ENCODE data around the gene TRIM41.
"Not testable (repeated sequence)": the region's sequence is repeated elsewhere in the genome, so short reads cannot be mapped to it uniquely, and the experiment has no call there.

The TRIM41 gene

DNA sequence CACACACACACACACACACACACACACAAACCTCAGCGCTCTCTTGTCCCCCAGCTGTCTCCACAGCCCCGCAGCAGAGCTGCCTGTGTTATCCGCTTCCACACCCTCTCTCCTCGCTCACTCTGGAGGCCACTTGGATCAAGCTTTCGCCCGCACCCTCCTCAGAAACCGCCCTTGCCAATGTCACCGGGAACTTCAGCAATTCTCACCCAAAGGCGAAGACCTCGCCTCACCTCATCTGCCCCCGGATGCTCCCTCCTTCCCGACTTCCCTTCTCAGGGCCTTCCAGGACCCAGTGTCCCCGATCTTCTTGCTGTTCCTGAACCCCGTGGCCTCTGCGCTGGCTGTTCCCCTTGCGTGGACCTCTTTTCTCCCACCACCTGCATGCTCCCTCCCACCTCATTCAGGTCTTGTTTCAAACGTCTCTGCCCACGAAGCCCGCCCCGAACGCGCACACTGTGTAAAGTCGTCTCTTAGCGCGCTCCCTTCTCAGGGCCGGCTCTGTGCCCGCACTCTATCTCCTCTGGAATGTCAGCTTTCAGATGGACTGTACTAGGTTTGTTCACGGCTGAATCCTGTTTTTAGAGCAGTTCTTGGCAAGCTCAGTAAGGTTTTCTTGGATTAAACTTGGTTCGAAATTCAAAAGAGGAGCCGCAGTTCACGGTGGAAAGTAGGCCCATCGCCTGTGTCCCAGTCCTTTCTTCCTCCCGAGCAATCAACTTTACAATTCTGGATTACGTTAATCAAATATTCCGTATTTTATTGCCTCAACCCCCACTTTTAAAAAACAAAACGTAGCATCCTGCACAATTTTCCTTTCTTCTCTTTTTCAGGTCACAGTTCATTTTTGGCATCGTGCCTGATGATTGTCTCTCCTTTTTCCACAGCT lies 17.1 kb upstream of the TRIM41 start:
- no peaks in the 10 kb centered on the region for H3K27me3 ChIP-seq (ENCODE audit: control insufficient read depth, insufficient read depth, low read length)
- H3K9ac ChIP-seq (ENCODE audit: low read depth, low read length): no peak overlapping the region
- peaks cover 25% of the 10 kb centered on the region for H3K4me1 ChIP-seq (ENCODE audit: control insufficient read depth, insufficient read depth, low read length)
- H3K36me3 ChIP-seq (ENCODE audit: insufficient read depth, low read length): no peaks in the 10 kb centered on the region
- H3K4me2 ChIP-seq (ENCODE audit: low read length): peak overlapping the region; percentile 81
- no peaks in the 10 kb centered on the region for H3K9me3 ChIP-seq (replicated peaks; ENCODE audit: low read length)
- peak overlapping the region; percentile 71 for H3K4me3 ChIP-seq (ENCODE audit: low read length)

DNA sequence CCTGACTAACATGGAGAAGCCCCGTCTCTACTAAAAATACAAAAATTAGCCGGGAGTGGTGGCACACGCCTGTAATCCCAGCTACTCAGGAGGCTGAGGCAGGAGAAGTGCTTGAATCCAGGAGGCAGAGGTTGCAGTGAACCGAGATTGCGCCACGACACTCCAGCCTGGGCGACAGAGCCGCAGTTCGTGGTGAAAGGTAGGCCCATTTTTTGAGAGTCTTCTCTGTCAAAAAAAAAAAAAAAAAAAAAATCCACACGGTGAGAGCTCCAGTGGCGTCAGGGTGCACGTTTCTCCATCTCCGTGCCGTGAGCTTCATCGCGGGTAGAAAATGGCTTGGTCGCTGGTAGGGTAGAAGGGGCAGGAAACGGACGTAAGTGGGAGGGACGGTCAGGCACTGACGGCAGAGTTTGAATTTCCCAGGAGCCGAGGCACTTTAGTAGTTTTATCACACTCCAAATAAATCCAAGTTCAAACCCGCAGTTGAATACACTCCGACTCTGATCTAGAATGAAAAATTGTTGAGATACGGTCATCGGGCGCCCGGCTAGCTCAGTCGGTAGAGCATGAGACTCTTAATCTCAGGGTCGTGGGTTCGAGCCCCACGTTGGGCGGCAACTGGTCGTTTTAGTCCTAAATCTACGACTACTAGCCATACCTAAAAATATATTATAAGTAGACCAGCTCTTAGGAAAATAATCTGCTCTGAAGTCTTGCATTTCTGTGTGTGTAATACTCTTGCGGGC lies 15.7 kb upstream of the TRIM41 start:
- Histone ChIP-seq H3K9me3 (replicated peaks; ENCODE audit: low read length) (no peaks in the 10 kb centered on the region), H3K4me2 (ENCODE audit: low read length) (peak overlapping the region; percentile 79), H3K4me1 (ENCODE audit: control insufficient read depth, insufficient read depth, low read length) (peaks cover 25% of the 10 kb centered on the region), H3K27me3 (ENCODE audit: control insufficient read depth, insufficient read depth, low read length) (no peaks in the 10 kb centered on the region), H3K36me3 (ENCODE audit: insufficient read depth, low read length) (no peaks in the 10 kb centered on the region), H3K4me3 (ENCODE audit: low read length) (peak overlapping the region; percentile 73), H3K9ac (ENCODE audit: low read depth, low read length) (peak overlapping the region; percentile 75)

DNA sequence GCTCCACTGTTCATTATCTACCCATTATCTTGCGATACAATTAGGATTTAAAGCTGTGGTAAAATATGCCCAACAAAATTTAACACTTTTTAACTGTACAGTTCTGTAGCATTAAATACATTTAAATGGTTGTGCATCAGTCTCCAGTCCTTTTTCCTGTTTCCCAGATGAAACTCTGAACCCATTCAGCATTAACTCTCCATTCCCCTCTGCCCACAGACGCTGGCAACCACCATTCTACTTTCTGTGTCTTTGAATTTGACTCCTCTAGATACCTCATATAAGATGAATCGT lies 15.2 kb upstream of the TRIM41 start:
- Histone ChIP-seq H3K9ac (ENCODE audit: low read depth, low read length) (no peak overlapping the region), H3K4me2 (ENCODE audit: low read length) (no peak overlapping the region), H3K4me1 (ENCODE audit: control insufficient read depth, insufficient read depth, low read length) (peaks cover 25% of the 10 kb centered on the region), H3K36me3 (ENCODE audit: insufficient read depth, low read length) (no peaks in the 10 kb centered on the region), H3K27me3 (ENCODE audit: control insufficient read depth, insufficient read depth, low read length) (no peaks in the 10 kb centered on the region), H3K9me3 (replicated peaks; ENCODE audit: low read length) (no peaks in the 10 kb centered on the region), H3K4me3 (ENCODE audit: low read length) (peak overlapping the region; percentile 18)

DNA sequence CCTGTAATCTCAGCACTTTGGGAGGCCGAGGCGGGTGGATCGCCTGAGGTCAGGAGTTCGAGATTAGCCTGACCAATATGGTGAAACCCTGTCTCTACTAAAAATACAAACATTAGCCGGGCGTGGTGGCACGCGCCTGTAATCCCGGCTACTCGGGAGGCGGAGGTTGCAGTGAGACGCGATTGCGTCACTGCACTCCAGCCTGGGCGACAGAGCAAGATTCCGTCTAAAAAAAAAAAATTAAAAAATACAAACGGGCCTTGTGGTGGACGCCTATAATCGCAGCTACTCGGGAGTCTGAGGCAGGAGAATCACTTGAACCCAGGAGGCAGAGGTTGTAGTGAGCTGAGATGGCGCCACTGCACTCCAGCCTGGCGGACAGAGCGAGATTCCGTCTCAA lies 14.1 kb upstream of the TRIM41 start:
- not testable (repeated sequence) for H3K27me3 ChIP-seq (ENCODE audit: control insufficient read depth, insufficient read depth, low read length); H3K4me3 ChIP-seq (ENCODE audit: low read length); H3K36me3 ChIP-seq (ENCODE audit: insufficient read depth, low read length); H3K9ac ChIP-seq (ENCODE audit: low read depth, low read length); H3K4me2 ChIP-seq (ENCODE audit: low read length); H3K9me3 ChIP-seq (replicated peaks; ENCODE audit: low read length)
- peaks cover 17% of the 10 kb centered on the region for H3K4me1 ChIP-seq (ENCODE audit: control insufficient read depth, insufficient read depth, low read length)

DNA sequence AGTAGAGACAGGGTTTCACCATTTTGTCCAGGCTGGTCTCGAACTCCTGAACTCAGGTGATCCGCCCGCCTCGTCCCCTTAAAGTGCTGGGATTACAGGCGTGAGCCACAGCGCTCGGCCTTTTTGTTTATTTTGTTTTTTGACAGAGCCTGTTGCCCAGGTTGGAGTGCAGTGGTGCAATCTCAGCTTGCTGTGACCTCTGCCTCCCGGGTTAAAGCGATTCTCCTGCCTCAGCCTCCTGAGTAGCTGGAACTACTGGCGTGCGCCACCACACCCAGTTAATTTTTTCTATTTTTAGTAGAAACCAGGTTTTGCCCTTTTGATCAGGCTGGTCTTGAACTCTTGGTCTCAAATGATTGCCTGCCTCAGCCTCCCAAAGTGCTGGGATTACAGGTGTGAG lies 12.9 kb upstream of the TRIM41 start:
- not testable (repeated sequence) for H3K4me2 ChIP-seq (ENCODE audit: low read length); H3K9ac ChIP-seq (ENCODE audit: low read depth, low read length); H3K36me3 ChIP-seq (ENCODE audit: insufficient read depth, low read length); H3K27me3 ChIP-seq (ENCODE audit: control insufficient read depth, insufficient read depth, low read length); H3K9me3 ChIP-seq (replicated peaks; ENCODE audit: low read length); H3K4me3 ChIP-seq (ENCODE audit: low read length)
- peaks cover 14% of the 10 kb centered on the region for H3K4me1 ChIP-seq (ENCODE audit: control insufficient read depth, insufficient read depth, low read length)

DNA sequence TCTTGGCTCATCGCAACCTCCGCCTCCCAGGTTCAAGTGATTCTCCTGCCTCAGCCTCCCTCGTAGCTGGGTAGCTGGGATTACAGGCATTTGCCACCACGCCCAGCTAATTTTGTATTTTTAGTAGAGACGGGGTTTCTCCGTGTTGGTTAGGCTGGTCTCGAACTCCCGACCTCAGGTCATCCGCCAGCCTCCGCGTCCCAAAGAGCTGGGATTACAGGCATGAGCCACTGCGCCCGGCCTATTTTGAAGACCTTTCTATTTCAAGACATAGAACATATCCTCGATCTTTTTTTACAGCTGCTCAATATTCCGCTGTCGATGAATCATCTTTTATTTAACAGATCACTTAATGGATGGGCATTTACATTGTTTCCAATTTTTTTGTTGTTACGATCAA lies 12.4 kb upstream of the TRIM41 start:
- not testable (repeated sequence) for H3K27me3 ChIP-seq (ENCODE audit: control insufficient read depth, insufficient read depth, low read length); H3K36me3 ChIP-seq (ENCODE audit: insufficient read depth, low read length); H3K4me1 ChIP-seq (ENCODE audit: control insufficient read depth, insufficient read depth, low read length); H3K9me3 ChIP-seq (replicated peaks; ENCODE audit: low read length); H3K4me3 ChIP-seq (ENCODE audit: low read length); H3K9ac ChIP-seq (ENCODE audit: low read depth, low read length); H3K4me2 ChIP-seq (ENCODE audit: low read length)

DNA sequence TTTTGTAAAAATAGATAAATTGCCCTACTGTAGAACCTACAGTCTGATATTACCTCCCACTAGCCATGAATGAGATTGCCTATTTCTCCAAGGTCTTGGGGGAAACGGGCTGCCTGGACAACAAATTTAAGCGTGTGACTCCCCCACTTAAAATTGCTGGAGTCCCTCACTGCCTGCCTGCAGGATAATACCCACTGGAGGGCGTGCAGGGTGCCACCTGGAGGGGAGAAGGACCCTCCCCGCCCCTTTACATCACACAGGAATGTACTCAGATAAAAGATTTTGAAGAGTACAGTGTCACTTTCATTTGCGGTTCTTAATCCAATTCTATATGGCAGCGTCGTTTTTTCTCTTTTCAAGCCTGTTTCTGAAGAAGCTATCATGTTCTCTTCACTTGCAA lies 11.9 kb upstream of the TRIM41 start:
- Histone ChIP-seq H3K9ac (ENCODE audit: low read depth, low read length) (no peak overlapping the region), H3K9me3 (replicated peaks; ENCODE audit: low read length) (no peaks in the 10 kb centered on the region), H3K27me3 (ENCODE audit: control insufficient read depth, insufficient read depth, low read length) (no peaks in the 10 kb centered on the region), H3K4me2 (ENCODE audit: low read length) (no peak overlapping the region), H3K4me3 (ENCODE audit: low read length) (no peak overlapping the region), H3K4me1 (ENCODE audit: control insufficient read depth, insufficient read depth, low read length) (peaks cover 7% of the 10 kb centered on the region), H3K36me3 (ENCODE audit: insufficient read depth, low read length) (no peaks in the 10 kb centered on the region)

DNA sequence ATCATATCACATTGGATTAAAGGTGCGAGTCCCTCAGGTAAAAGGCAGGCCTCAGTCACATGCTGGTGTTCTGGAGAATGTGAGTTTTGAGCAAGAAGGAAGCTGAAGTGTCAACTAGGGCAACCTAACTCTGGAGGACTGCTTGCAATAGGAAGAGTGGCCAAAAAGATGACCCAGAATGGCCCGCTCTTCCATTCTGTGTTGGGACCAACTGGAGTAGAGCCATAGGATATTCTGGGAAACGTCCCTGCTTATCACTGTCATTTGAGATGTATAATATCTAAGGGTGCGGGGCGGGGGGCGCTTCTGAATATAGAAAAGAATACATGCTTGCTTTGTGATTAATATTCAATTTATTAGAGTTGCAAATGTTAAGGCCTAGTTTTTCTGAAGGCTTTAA lies 11.0 kb upstream of the TRIM41 start:
- Histone ChIP-seq H3K27me3 (ENCODE audit: control insufficient read depth, insufficient read depth, low read length) (no peaks in the 10 kb centered on the region), H3K9me3 (replicated peaks; ENCODE audit: low read length) (no peaks in the 10 kb centered on the region), H3K4me2 (ENCODE audit: low read length) (no peak overlapping the region), H3K4me3 (ENCODE audit: low read length) (no peak overlapping the region), H3K4me1 (ENCODE audit: control insufficient read depth, insufficient read depth, low read length) (peaks cover 3% of the 10 kb centered on the region), H3K36me3 (ENCODE audit: insufficient read depth, low read length) (no peaks in the 10 kb centered on the region), H3K9ac (ENCODE audit: low read depth, low read length) (no peak overlapping the region)

DNA sequence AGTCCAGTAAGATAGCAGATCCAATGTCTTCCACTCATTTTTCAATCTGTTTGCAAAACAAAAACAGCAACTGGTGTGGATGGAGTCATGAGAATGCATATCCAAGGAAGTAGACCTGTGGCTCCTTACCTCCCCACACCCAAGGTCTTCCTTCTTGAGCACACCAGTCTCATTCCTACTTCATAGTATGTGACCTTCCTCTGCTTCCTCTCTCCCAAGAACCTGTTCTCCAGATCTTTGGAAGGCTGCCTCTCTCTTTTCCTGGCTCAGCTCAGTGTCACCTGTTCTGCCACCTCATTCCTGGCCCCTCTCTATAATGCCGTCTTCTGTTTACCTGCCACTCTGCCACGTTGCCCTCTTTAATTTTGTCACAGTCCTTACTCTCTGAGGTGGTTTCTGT lies 10.1 kb upstream of the TRIM41 start:
- Histone ChIP-seq H3K4me2 (ENCODE audit: low read length) (no peak overlapping the region), H3K27me3 (ENCODE audit: control insufficient read depth, insufficient read depth, low read length) (no peaks in the 10 kb centered on the region), H3K4me1 (ENCODE audit: control insufficient read depth, insufficient read depth, low read length) (peaks cover 8% of the 10 kb centered on the region), H3K4me3 (ENCODE audit: low read length) (no peak overlapping the region), H3K9ac (ENCODE audit: low read depth, low read length) (no peak overlapping the region), H3K9me3 (replicated peaks; ENCODE audit: low read length) (no peaks in the 10 kb centered on the region), H3K36me3 (ENCODE audit: insufficient read depth, low read length) (no peaks in the 10 kb centered on the region)

DNA sequence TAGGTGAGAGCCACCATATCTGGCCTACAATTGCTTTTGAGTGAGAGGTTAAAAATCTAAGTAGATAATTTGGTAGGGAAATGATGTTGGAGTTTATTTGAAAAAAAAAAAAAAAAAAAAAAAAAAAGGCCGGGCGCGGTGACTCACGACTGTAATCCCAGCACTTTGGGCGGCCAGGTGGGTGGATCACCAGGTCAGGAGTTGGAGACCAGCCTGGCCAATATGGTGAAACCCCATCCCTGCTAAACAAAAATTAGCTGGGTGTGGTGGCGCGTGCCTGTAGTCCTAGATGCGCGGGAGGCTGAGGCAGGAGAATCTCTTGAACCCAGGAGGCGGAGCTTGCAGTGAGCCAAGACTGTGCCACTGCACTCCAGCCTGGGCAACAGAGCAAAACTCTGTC lies 8.8 kb upstream of the TRIM41 start:
- not testable (repeated sequence) for H3K36me3 ChIP-seq (ENCODE audit: insufficient read depth, low read length); H3K27me3 ChIP-seq (ENCODE audit: control insufficient read depth, insufficient read depth, low read length); H3K4me3 ChIP-seq (ENCODE audit: low read length); H3K9ac ChIP-seq (ENCODE audit: low read depth, low read length); H3K4me2 ChIP-seq (ENCODE audit: low read length); H3K4me1 ChIP-seq (ENCODE audit: control insufficient read depth, insufficient read depth, low read length); H3K9me3 ChIP-seq (replicated peaks; ENCODE audit: low read length)

DNA sequence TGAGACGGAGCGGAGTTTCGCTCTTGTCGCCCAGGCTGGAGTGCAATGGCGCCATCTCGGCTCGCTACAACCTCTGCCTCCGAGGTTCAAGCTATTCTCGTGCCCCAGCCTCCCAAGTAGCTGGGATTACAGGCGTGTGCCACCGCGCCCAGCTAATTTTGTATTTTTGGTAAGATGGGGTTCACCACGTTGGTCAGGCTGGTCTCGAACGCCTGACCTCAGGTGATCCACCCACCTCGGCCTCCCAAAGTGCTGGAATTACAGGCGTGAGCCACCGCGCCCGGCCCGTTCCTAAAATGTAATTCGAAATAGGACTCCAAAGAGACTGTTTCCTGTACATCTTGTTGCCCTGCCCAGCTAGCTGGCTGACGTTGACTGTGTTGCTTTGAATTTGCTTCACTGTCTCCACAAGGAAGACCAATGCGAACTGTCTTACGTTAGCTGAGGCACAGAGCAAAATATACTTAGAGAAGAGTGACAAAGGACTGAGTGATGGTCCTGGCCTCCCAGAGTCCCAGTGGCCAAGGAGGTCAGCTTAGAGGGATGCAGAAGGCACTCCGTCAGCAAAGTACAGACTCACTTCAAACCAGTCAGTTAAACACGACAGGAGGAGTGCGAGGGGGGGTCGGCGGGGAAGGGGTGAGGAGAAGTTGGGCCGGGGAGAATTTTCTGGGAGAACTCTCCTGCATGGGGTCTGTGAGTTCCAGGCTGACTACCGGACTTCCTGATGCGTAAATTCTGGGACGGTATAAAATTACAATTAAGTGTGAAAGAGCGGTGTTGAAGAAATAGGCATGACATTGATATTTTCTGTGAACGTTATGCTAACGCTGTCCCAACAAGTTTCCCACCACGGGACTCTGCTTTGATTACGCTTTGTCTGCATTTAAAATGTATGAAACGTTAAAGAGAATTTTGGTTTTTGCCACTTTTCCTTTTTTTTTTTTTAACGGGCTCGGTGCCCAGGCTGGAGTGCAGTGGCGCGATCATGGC lies 6.8 kb upstream of the TRIM41 start:
- Histone ChIP-seq H3K4me3 (ENCODE audit: low read length) (peak overlapping the region; percentile 48), H3K27me3 (ENCODE audit: control insufficient read depth, insufficient read depth, low read length) (no peaks in the 10 kb centered on the region)

More for the DNA sequence above, 6.8 kb upstream of the TRIM41 start:
- no peaks in the 10 kb centered on the region for H3K9me3 ChIP-seq (replicated peaks; ENCODE audit: low read length)
- peak overlapping the region; percentile 71 for H3K4me2 ChIP-seq (ENCODE audit: low read length)
- H3K36me3 ChIP-seq (ENCODE audit: insufficient read depth, low read length): no peaks in the 10 kb centered on the region
- peaks cover 8% of the 10 kb centered on the region for H3K4me1 ChIP-seq (ENCODE audit: control insufficient read depth, insufficient read depth, low read length)
- peak overlapping the region; percentile 35 for H3K9ac ChIP-seq (ENCODE audit: low read depth, low read length)
